OCI-LY7 (cell line): Measurements from ENCODE around the gene HOXB5. TPM values are rescaled to one million over a fixed set of nuclear protein-coding genes. Genes with fewer than 3 reads are reported as not detected.

ENCODE experiments used
- BruUV-seq: library from RNA; stranded (reverse); fragments of 400-500 nt; replicated peaks from 2 replicates; lab custom pipeline; 2021; lab: Mats Ljungman, UMichigan
- CTCF ChIA-PET: fragments of 300-600 bp; sonication (Branson Sonifier 250); formaldehyde crosslinking; loops from one replicate; lab custom pipeline; 2022; ENCODE audit warnings: antibody characterized with exemption; ENCODE audit not compliant: unreplicated experiment; lab: Charles Lee
- POLR2A ChIA-PET: fragments of 300-600 bp; sonication (Branson Sonifier 250); formaldehyde crosslinking; loops from one replicate; lab custom pipeline; 2022; ENCODE audit warnings: antibody characterized with exemption; lab: Charles Lee
- DNase-seq: peaks from one replicate; pipeline ENCODE4 v3.0.0-alpha.2; 2015; ENCODE audit warnings: low spot score
- H2AFZ ChIP-seq: fragments of 200-600 bp; sonication (generic), shearing (Covaris generic); 2 replicates; pipeline ENCODE4 v1.6.1; 2014; ENCODE audit warnings: mild to moderate bottlenecking, antibody characterized with exemption, low read length, moderate library complexity
- H3K27ac ChIP-seq: fragments of 200-600 bp; sonication (generic); 2 replicates; pipeline ENCODE4 v1.5.1; 2014; ENCODE audit warnings: mixed run types, low read depth, mild to moderate bottlenecking, moderate library complexity, low read length, inconsistent platforms; ENCODE audit not compliant: poor library complexity, severe bottlenecking
- H3K36me3 ChIP-seq: fragments of 200-600 bp; sonication (generic); 2 replicates; pipeline ENCODE4 v1.6.1; 2014; ENCODE audit warnings: mild to moderate bottlenecking, antibody characterized with exemption, low read length, moderate library complexity, mixed read lengths; ENCODE audit not compliant: insufficient read depth
- H3K4me1 ChIP-seq: fragments of 200-600 bp; sonication (generic); 2 replicates; pipeline ENCODE4 v1.5.1; 2014; ENCODE audit warnings: mild to moderate bottlenecking, low read length; ENCODE audit not compliant: insufficient read depth, poor library complexity, severe bottlenecking
- H3K4me2 ChIP-seq: fragments of 200-600 bp; sonication (generic); 2 replicates; pipeline ENCODE4 v1.6.1; 2014; ENCODE audit warnings: mild to moderate bottlenecking, low read length
- H3K4me3 ChIP-seq: fragments of 200-600 bp; sonication (generic); 2 replicates; pipeline ENCODE4 v1.5.1; 2014; ENCODE audit warnings: mild to moderate bottlenecking, low read depth, low read length; ENCODE audit not compliant: poor library complexity, severe bottlenecking
- H3K79me2 ChIP-seq: fragments of 200-600 bp; sonication (generic); 2 replicates; pipeline ENCODE4 v1.6.1; 2016; ENCODE audit warnings: low read depth, mild to moderate bottlenecking, low read length, moderate library complexity, mixed read lengths; ENCODE audit not compliant: insufficient read depth
- H3K9me2 ChIP-seq: fragments of 200-600 bp; sonication (generic); 2 replicates; pipeline ENCODE4 v1.6.1; 2016; ENCODE audit warnings: mild to moderate bottlenecking, low read length, mixed read lengths; ENCODE audit not compliant: insufficient read depth
- H3K9me3 ChIP-seq: fragments of 200-600 bp; sonication (generic); 2 replicates; pipeline ENCODE4 v1.6.1; 2014; ENCODE audit warnings: mild to moderate bottlenecking, mixed run types, low read length, mixed read lengths
- H4K20me1 ChIP-seq: fragments of 200-600 bp; sonication (generic); 2 replicates; pipeline ENCODE4 v1.6.1; 2014; ENCODE audit warnings: mild to moderate bottlenecking, antibody characterized with exemption, low read length, moderate library complexity, mixed read lengths; ENCODE audit not compliant: insufficient read depth
- CTCF ChIP-seq: fragments of 200-600 bp; sonication (generic); conservative IDR thresholded peaks from 2 replicates; pipeline ENCODE4 v1.5.1; 2014; ENCODE audit warnings: mild to moderate bottlenecking, antibody characterized with exemption, low read length, moderate library complexity, mixed read lengths
- EZH2phosphoT487 ChIP-seq: fragments of 200-600 bp; sonication (generic); IDR thresholded peaks from 2 replicates; pipeline ENCODE4 v1.6.1; 2018; ENCODE audit warnings: low read depth, borderline replicate concordance, mild to moderate bottlenecking, mixed run types, antibody characterized with exemption, low read length, moderate library complexity, mixed read lengths
- intact Hi-C: fragments of 100-400 bp; cut with micrococcal nuclease; formaldehyde crosslinking; loops from one replicate; pipeline ENCODE4 v1.10.0; 2022; ENCODE audit not compliant: unreplicated experiment
- total RNA-seq, 2 experiments: library from RNA; depleted of rRNA in 1 of 2; stranded (reverse); fragments of >200 nt in 1 of 2; shearing (Covaris generic) in 1 of 2; gene quantifications; 2 replicates each; pipeline ENCODE4 v1.2.3, GENCODE V29; 2014 to 2022

HOXB5 gene
- total RNA-seq, 2 experiments from 2014 or later = not detected

GRCh38 chr17:48574505-48575065 is 19.0 kb downstream of the HOXB5 start:
- peaks cover 6% of the 10 kb centered on the region; the same call in 1 of the 2 replicates for H3K79me2 ChIP-seq
- no TSS peak for BruUV-seq
- DNase-seq = no peak
- ChIA-PET CTCF (no interaction called here), POLR2A (interaction anchor here (0.6 kb wide), 1 partner anchor 92 kb away, joined by 3 read pairs; no protein-coding TSS in a partner anchor)
- H3K27ac ChIP-seq = no peak overlapping the region
- H3K36me3 ChIP-seq = peaks cover 5% of the 10 kb centered on the region; the same call in 1 of the 2 replicates
- H3K4me1 ChIP-seq = peaks cover 19% of the 10 kb centered on the region
- H3K9me3 ChIP-seq = no peaks in the 10 kb centered on the region
- H2AFZ ChIP-seq = no peak overlapping the region
- H3K4me3 ChIP-seq = no peak overlapping the region
- intact Hi-C loops = no loop called here
- no peak overlapping the region for H3K4me2 ChIP-seq
- TF ChIP-seq CTCF (no peak), EZH2phosphoT487 (no peak)
- no peaks in the 10 kb centered on the region for H3K9me2 ChIP-seq
- H4K20me1 ChIP-seq = no peaks in the 10 kb centered on the region

- Histone ChIP-seq H3K27ac (no peak overlapping the region), H3K4me2 (no peak overlapping the region), H3K36me3 (peaks cover 5% of the 10 kb centered on the region; the same call in 1 of the 2 replicates), H2AFZ (no peak overlapping the region), H3K4me3 (no peak overlapping the region), H3K79me2 (peaks cover under 1% of the 10 kb centered on the region; the same call in 1 of the 2 replicates), H3K4me1 (peaks cover 7% of the 10 kb centered on the region), H3K9me2 (no peaks in the 10 kb centered on the region), H4K20me1 (no peaks in the 10 kb centered on the region), H3K9me3 (no peaks in the 10 kb centered on the region)
- ChIA-PET CTCF (no interaction called here), POLR2A (no interaction called here)
- BruUV-seq = no TSS peak
- intact Hi-C loops = no loop called here
- DNase-seq = no peak
- TF ChIP-seq EZH2phosphoT487 (no peak), CTCF (no peak)
These were observed 21.7 kb downstream of the HOXB5 start for GRCh38 chr17:48571826-48572417.
